Heart left ventricle (tissue), 16 donors: ENCODE results near the gene SCP2D1. TPM values are rescaled to one million over a fixed set of nuclear protein-coding genes. Genes with fewer than 3 reads are reported as not detected.

ENCODE experiments used
- ATAC-seq, 4 donors: fragments of 200-7000 bp; cut with Tn5 transposase; one replicate each; pipeline ENCODE4 v1.9.1; 2020 to 2022; ENCODE audit warnings: moderate library complexity in 4 of 4, mild to moderate bottlenecking in 3 of 4, moderate number of reproducible peaks in 1 of 4
- DNase-seq, 5 donors: peaks; one replicate each; pipeline ENCODE4 v3.0.0-alpha.2; 2020
- H3K27ac ChIP-seq, 12 donors: fragments of 200-600 bp; sonication (generic) in 4 of 12; one replicate each; pipeline versions ENCODE4 v1.5.0 to v1.8.0; 2016 to 2022; ENCODE audit warnings: mild to moderate bottlenecking in 2 of 12
- H3K27me3 ChIP-seq, 9 donors: fragments of 200-600 bp; sonication (generic) in 2 of 9; one replicate each; pipeline versions ENCODE4 v1.5.1 to v1.8.0; 2016 to 2022; ENCODE audit warnings: mild to moderate bottlenecking in 3 of 9
- H3K36me3 ChIP-seq, 9 donors: fragments of 200-600 bp; sonication (generic) in 2 of 9; one replicate each; pipeline versions ENCODE4 v1.5.0 to v1.8.0; 2018 to 2022; ENCODE audit warnings: mild to moderate bottlenecking in 2 of 9
- H3K4me1 ChIP-seq, 12 donors: fragments of 200-600 bp; sonication (generic) in 4 of 12; one replicate each; pipeline versions ENCODE4 v1.5.0 to v1.8.0; 2016 to 2022; ENCODE audit warnings: mild to moderate bottlenecking in 3 of 12
- H3K4me3 ChIP-seq, 12 donors: fragments of 200-600 bp; sonication (generic) in 4 of 12; one replicate each; pipeline versions ENCODE4 v1.5.0 to v1.8.0; 2017 to 2022; ENCODE audit warnings: mild to moderate bottlenecking in 9 of 12, moderate library complexity in 4 of 12
- H3K9me3 ChIP-seq, 12 donors: fragments of 200-600 bp; sonication (generic) in 4 of 12; one replicate each; pipeline versions ENCODE4 v1.5.0 to v1.8.0; 2016 to 2022; ENCODE audit warnings: mild to moderate bottlenecking in 1 of 12
- POLR2A ChIP-seq, 2 donors: fragments of 450-650 bp; IDR thresholded peaks; one replicate each; pipeline ENCODE4 v1.6.1; 2017; ENCODE audit warnings: antibody characterized with exemption in 2 of 2, mild to moderate bottlenecking in 2 of 2, moderate library complexity in 2 of 2
- WGBS, 4 donors: extraction: QIAGEN DNeasy Blood & Tissue Kit in 2 of 4; methylation state at CpG; one replicate each; pipeline versions ENCODE4 v1.1.5 to v1.1.7; 2013 to 2018; 5-methylcytosine and 5-hydroxymethylcytosine counted together
- intact Hi-C, 10 donors: fragments of 100-400 bp; cut with DNase I; formaldehyde crosslinking; loops; one replicate each; pipeline versions ENCODE4 v1.11.1 to v1.14.2; 2022
- polyA plus RNA-seq, 2 donors: library from polyadenylated mRNA; stranded (reverse); fragments of 200-250 nt; gene quantifications; one replicate each; pipeline ENCODE4 v1.2.3, GENCODE V29; 2013
- total RNA-seq, 9 donors: library from RNA; depleted of rRNA in 2 of 9; stranded (reverse); fragments of >200 nt in 2 of 9; fragmentation: NEBNext Ultra II Directional in 3 of 9; extraction: Animal tissue kit (Norgen Biotek cat#: 25700) in 3 of 9; gene quantifications; one replicate each; pipeline versions ENCODE4 v1.1.0 to v1.2.4, GENCODE V29; 2016 to 2023
- TF ChIP-seq, protein P1 (sequence below), 12 donors: fragments of 200-600 bp; sonication (generic) in 4 of 12; IDR thresholded peaks; one replicate each; pipeline versions ENCODE4 v1.5.0 to v1.8.0; 2018 to 2022; ENCODE audit warnings: antibody characterized with exemption in 12 of 12, mild to moderate bottlenecking in 5 of 12
- donor health status: ischemic (EF 13 %, LVEDD 7.1; RV severe dilation, severe dysfunction).
- donor health status: healthy with polysubstance abuse.
- donor health status: DM: no; HTN: yes; CAD: no.
- donor health status: DM: no; HTN: no; CAD: no.
- donor health status: ischemic (EF 25% LVEDD 6.9; RV normal size, moderate dysfunction).
- donor health status: ischemic (EF 25% LVEDD 5.7; RV mildly dilated, moderate dysfunction).
- donor health status: healthy.
- donor health status: DM: yes; HTN: yes; CAD: no.
- donor health status: ischemic (EF 35%, LVEDD 5.7; RV mildly dilated, moderate dysfunction).
- donor health status: nonischemic (EF 11% LVEDD 7.7; RV severe dilation, severe dysfunction).
- donor health status: DM: yes; HTN: yes; CAD: no.
- donor health status: PGD.
- donor health status: ischemic (EF 29% LVEDD 5.4; RV normal size, mild dysfunction).
- donor health status: nonischemic (EF 23%, LVEDD 6.1; RV moderate dilation, normal function).

The SCP2D1 gene
- total and polyA plus RNA-seq, 11 donors: not detected

DNA sequence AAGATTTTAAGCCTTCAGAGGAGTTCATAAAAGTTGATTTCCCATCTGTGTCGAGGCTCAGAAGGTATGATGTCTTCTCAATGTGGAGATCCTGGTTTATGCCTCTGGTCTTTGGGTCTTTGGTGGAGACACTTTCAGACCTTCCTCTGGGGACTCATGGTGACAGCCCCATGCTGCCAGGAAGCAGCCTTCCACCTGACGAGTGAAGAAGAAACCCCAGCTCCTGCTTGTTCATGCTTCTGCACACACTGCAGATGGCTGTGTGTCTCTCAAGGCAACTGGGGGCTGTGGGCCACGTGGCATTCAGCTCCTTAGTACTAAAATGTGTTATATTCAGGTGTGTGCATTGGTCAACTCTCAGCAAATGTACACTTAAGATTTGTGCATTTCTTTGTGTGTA, 4.9 kb upstream of the SCP2D1 start:
- Histone ChIP-seq H3K4me1 (no peaks in the 10 kb centered on the region), H3K36me3 (no peaks in the 10 kb centered on the region), H3K27ac (no peak overlapping the region), H3K9me3 (peaks cover 0 to 6% (median 0%) of the 10 kb centered on the region in 12 donors), H3K27me3 (peaks cover 0 to 4% (median 0%) of the 10 kb centered on the region in 9 donors), H3K4me3 (no peak overlapping the region)
- WGBS, 4 donors: 38 to 53% (median 47%) methylated on average over 3 of the region's 3 CpGs
- DNase-seq (no peak), ATAC-seq (no peak)
- TF ChIP-seq POLR2A (IDR thresholded peaks at IDR 0.05): no peak
- TF ChIP-seq, protein P1, sequence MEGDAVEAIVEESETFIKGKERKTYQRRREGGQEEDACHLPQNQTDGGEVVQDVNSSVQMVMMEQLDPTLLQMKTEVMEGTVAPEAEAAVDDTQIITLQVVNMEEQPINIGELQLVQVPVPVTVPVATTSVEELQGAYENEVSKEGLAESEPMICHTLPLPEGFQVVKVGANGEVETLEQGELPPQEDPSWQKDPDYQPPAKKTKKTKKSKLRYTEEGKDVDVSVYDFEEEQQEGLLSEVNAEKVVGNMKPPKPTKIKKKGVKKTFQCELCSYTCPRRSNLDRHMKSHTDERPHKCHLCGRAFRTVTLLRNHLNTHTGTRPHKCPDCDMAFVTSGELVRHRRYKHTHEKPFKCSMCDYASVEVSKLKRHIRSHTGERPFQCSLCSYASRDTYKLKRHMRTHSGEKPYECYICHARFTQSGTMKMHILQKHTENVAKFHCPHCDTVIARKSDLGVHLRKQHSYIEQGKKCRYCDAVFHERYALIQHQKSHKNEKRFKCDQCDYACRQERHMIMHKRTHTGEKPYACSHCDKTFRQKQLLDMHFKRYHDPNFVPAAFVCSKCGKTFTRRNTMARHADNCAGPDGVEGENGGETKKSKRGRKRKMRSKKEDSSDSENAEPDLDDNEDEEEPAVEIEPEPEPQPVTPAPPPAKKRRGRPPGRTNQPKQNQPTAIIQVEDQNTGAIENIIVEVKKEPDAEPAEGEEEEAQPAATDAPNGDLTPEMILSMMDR (IDR thresholded peaks at IDR 0.05): no peak
- intact Hi-C loops: no loop called here

DNA sequence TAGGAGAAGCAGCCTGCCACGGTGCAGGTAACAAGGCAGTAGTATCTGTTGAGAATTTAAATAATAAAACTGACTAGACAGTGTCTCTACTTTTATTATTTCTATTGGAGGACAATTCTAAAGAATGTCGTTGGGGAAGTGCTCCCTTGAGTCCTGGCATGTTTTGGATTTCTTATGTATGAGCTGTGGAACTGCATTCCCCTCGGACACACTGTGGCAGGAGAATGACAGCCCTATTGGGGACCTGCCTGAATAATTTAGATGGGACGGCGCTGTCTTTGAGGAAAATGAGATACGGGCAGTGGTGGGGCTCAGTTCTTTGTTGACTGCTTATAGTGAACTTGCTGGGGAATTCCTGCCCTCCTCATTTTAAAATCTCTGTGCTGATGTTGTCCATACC, 2.4 kb upstream of the SCP2D1 start:
- TF ChIP-seq POLR2A (IDR thresholded peaks at IDR 0.05): no peak
- TF ChIP-seq, protein P1 (IDR thresholded peaks at IDR 0.05): no peak
- H3K9me3 ChIP-seq: no peaks in the 10 kb centered on the region
- ATAC-seq (no peak), DNase-seq (no peak)
- H3K27ac ChIP-seq: no peak overlapping the region
- H3K4me3 ChIP-seq: no peak overlapping the region
- no peaks in the 10 kb centered on the region for H3K36me3 ChIP-seq
- WGBS, 4 donors: 69 to 78% (median 74%) methylated on average over 6 of the region's 6 CpGs
- H3K4me1 ChIP-seq: no peaks in the 10 kb centered on the region
- H3K27me3 ChIP-seq: peaks cover 0 to 4% (median 0%) of the 10 kb centered on the region in 9 donors
- intact Hi-C loops: no loop called here

DNA sequence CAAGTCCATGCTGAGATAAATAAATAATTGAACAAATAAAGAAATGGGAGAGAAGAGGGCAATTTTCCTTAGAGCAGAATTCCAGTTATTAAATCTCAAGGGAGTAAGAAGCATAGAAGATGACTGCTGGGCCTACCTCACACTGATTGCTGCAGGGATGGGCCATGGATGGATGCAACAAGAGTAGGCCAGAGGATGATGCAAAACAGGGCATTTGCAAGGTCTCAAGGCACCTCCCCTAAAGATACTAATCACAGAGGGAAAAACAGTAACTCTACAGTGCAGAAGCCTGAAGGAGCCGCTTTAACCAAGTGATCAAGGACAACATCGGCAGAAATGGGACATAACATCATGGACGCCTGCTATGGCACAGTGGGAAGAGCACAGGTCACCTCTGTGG, 1.7 kb upstream of the SCP2D1 start:
- Histone ChIP-seq H3K4me1 (no peaks in the 10 kb centered on the region), H3K9me3 (no peaks in the 10 kb centered on the region), H3K4me3 (no peak overlapping the region), H3K27ac (no peak overlapping the region), H3K27me3 (peaks cover 0 to 4% (median 0%) of the 10 kb centered on the region in 9 donors), H3K36me3 (no peaks in the 10 kb centered on the region)
- no peak for ATAC-seq
- intact Hi-C loops: no loop called here
- DNase-seq: no peak
- TF ChIP-seq POLR2A (IDR thresholded peaks at IDR 0.05): no peak
- TF ChIP-seq, protein P1 (IDR thresholded peaks at IDR 0.05): no peak
- 89 to 93% (median 90%) methylated on average over 3 of the region's 3 CpGs for WGBS, 4 donors

DNA sequence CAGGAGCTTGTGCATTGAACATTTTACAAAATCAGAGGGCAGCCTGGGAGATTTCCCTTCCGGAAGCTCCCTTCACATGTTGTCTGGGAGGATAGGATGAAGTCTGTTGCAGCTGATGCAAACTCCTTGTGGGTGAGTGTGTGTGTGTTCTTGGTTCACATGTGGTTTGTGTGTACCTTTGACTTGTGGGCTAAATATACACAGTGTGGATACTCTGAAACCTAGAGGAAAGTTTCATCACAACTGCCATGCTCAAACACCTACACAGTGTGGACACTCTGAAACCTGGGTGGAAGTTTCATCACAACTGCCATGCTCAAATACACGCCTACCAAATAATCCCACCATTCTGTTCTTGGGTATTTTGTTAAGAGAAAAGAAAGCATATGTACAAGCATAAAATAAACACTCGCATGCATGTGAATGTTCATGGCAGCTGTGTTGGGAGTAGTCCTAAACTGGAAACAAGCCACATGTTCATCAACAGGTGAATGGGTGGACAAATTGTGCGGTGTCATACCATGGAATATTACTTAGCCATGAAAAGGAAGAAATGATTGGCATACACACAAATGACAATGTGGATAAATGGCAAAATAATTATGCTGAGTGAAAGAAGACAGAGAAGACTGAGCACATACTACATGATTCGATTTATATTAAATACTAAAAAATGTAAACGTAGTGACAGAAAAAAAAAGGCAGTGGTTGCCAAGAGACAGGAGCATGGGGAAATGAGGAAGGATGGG, 1.8 kb downstream of the SCP2D1 start:
- Histone ChIP-seq H3K36me3 (no peaks in the 10 kb centered on the region), H3K27me3 (peaks cover 0 to 4% (median 0%) of the 10 kb centered on the region in 9 donors), H3K4me1 (no peaks in the 10 kb centered on the region), H3K27ac (no peak overlapping the region), H3K9me3 (peaks cover 0 to 7% (median 0%) of the 10 kb centered on the region in 12 donors), H3K4me3 (no peak overlapping the region)
- intact Hi-C loops: no loop called here
- ATAC-seq (no peak), DNase-seq (no peak)
- WGBS, 4 donors: 89 to 92% (median 90%) methylated on average over 6 of the region's 6 CpGs
- TF ChIP-seq POLR2A (IDR thresholded peaks at IDR 0.05): no peak
- TF ChIP-seq, protein P1 (IDR thresholded peaks at IDR 0.05): no peak
